AG04450 (cell line): ENCODE measurements around the gene IQCN. TPM values are rescaled to one million over a fixed set of nuclear protein-coding genes. Genes with fewer than 3 reads are reported as not detected.
A peak's percentile ranks its signal among the peaks of the same experiment; 100 is the strongest.

Source experiments
- CTCF ChIA-PET: fragments of 300-600, 350-600 bp; formaldehyde crosslinking; extraction: SDS; loops from one replicate; lab custom pipeline; 2022; ENCODE audit warnings: antibody characterized with exemption, inconsistent platforms; lab: Charles Lee
- POLR2A ChIA-PET: fragments of 350-600 bp; formaldehyde crosslinking; extraction: SDS; loops from one replicate; lab custom pipeline; 2021; ENCODE audit warnings: antibody characterized with exemption, inconsistent platforms; lab: Yijun Ruan, JAX
- DNase-seq: peaks from one replicate; pipeline ENCODE4 v3.0.0-alpha.2; 2011; ENCODE audit warnings: low read depth, low spot score
- H3K27ac ChIP-seq: one replicate; pipeline ENCODE4 v1.5.1; 2012; ENCODE audit warnings: low read depth, low read length, control low read depth
- H3K27me3 ChIP-seq: one replicate; pipeline ENCODE4 v1.6.0; 2012; ENCODE audit warnings: low read length; ENCODE audit not compliant: control insufficient read depth, insufficient read depth
- H3K4me3 ChIP-seq: 2 replicates; pipeline ENCODE4 v1.5.1; 2011; ENCODE audit warnings: mild to moderate bottlenecking, low read depth, low read length, control low read depth
- H3K9me3 ChIP-seq: 2 replicates; pipeline ENCODE4 v1.5.1; 2012; ENCODE audit warnings: low read length; ENCODE audit not compliant: control insufficient read depth, insufficient read depth
- polyA plus RNA-seq: library from polyadenylated mRNA; depleted of rRNA; stranded (reverse); fragments of >200 nt; gene quantifications from 2 replicates; pipeline ENCODE4 v1.2.3, GENCODE V29; 2011
- TF ChIP-seq, protein P1 (sequence below): IDR thresholded peaks from 2 replicates; pipeline ENCODE4 v1.5.1; 2011; ENCODE audit warnings: low read depth, low read length, control low read depth, inconsistent platforms

The IQCN gene
- polyA plus RNA-seq, 1 experiment: 0.45 TPM

GRCh38 chr19:18294467-18294864, 20.2 kb upstream of the IQCN start:
- no peaks in the 10 kb centered on the region for H3K9me3 ChIP-seq
- ChIA-PET CTCF (interaction anchor here (4.0 kb wide), 1 partner anchor 15 kb away, joined by 32 read pairs; no protein-coding TSS in a partner anchor), POLR2A (interaction anchor here (4.4 kb wide), 1 partner anchor 14 kb away, joined by 130 read pairs; the partner anchor contains the start of gene JUND)
- H3K27ac ChIP-seq: no peak overlapping the region
- H3K4me3 ChIP-seq: no peak overlapping the region
- DNase-seq: no peak
- no peaks in the 10 kb centered on the region for H3K27me3 ChIP-seq
- TF ChIP-seq, protein P1, sequence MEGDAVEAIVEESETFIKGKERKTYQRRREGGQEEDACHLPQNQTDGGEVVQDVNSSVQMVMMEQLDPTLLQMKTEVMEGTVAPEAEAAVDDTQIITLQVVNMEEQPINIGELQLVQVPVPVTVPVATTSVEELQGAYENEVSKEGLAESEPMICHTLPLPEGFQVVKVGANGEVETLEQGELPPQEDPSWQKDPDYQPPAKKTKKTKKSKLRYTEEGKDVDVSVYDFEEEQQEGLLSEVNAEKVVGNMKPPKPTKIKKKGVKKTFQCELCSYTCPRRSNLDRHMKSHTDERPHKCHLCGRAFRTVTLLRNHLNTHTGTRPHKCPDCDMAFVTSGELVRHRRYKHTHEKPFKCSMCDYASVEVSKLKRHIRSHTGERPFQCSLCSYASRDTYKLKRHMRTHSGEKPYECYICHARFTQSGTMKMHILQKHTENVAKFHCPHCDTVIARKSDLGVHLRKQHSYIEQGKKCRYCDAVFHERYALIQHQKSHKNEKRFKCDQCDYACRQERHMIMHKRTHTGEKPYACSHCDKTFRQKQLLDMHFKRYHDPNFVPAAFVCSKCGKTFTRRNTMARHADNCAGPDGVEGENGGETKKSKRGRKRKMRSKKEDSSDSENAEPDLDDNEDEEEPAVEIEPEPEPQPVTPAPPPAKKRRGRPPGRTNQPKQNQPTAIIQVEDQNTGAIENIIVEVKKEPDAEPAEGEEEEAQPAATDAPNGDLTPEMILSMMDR: no peak

- POLR2A ChIA-PET: interaction anchor here (1.6 to 4.4 kb wide), 5 partner anchors 8 to 92 kb away, joined by 3 to 130 read pairs (median 13); partner anchors contain the start of genes GDF15, JUND and LSM4
- no peaks in the 10 kb centered on the region for H3K9me3 ChIP-seq
- CTCF ChIA-PET: interaction anchor here (1.0 to 4.0 kb wide), 3 partner anchors 15 to 180 kb away, joined by 3 to 32 read pairs (median 5); no protein-coding TSS in a partner anchor
- H3K27ac ChIP-seq: peak overlapping the region; percentile 94
- DNase-seq: no peak
- H3K4me3 ChIP-seq: no peak overlapping the region
- TF ChIP-seq, protein P1: no peak
- H3K27me3 ChIP-seq: no peaks in the 10 kb centered on the region
Measured at GRCh38 chr19:18293642-18294466, 19.6 kb upstream of the IQCN start.

DNA sequence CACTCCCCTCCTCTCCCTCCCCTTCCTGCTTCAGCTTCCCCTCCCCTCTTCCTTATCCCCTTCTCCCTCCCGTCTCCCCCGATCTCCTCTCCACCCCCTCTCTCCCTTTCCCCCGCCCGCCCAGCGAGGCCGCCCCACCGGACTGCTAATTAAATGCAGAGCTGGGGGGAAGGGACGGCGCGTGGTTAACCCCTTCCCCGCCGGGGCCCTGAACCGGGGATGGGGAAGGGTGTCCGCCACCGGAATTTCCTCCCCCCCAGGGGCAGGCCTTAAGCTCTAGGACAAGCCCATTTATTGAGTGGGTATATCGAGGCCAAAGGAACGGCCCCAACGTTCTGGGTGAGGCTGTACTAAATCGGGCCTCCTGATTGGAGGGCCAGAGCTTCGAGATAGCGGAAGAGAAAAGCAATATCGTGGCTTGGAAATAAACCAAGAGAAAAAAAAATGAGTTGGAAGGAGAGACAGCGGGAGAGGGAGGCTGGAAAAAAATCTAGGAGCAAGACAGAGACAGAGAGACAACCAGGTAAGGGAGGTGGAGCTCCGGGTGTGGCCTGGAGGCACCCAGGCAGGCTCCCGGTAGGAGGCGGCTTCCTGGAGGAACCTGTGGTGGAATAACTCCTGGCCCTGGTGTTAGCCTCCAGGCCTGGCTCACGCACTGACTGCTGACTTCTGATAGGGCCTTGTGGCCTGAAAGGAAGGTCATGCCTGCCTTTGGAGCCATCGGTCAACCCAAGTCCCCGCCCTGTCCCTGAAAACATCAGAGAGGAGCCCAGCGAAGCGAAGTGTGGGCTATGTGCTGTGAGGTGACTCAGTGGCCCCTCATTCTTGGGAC, 18.8 kb upstream of the IQCN start:
- Histone ChIP-seq H3K4me3 (peak overlapping the region; percentile 69), H3K27me3 (no peaks in the 10 kb centered on the region), H3K27ac (peak overlapping the region; percentile 94), H3K9me3 (no peaks in the 10 kb centered on the region)
- ChIA-PET POLR2A (interaction anchor here (1.0 to 4.4 kb wide), 7 partner anchors 9 to 99 kb away, joined by 3 to 130 read pairs (median 6); partner anchors contain the start of genes GDF15, JUND, LSM4 and MPV17L2), CTCF (interaction anchor here (0.6 to 4.0 kb wide), 7 partner anchors 14 to 180 kb away, joined by 3 to 32 read pairs (median 4); partner anchors contain the start of gene LSM4)
- no peak for DNase-seq
- TF ChIP-seq, protein P1: no peak

DNA sequence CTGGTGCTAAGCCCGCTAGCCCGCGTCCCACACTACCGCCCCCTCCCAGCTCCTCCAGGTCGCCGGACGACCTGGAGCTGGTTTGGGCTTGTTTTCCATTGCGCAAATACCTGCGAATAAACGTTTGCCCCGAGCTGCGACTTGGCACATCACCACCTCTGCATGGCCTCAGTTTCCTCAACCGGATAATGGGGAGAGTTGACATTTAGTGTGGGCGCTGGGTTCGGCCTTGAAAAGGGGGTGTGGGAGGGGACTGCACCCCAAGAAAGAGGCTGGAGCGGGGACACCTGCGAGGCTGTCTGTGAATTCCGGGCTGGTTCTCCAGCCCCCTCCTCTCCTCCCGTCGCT, 18.2 kb upstream of the IQCN start:
- TF ChIP-seq, protein P1: no peak
- CTCF ChIA-PET: interaction anchor here (0.6 to 4.0 kb wide), 5 partner anchors 13 to 128 kb away, joined by 3 to 32 read pairs (median 5); no protein-coding TSS in a partner anchor

More for the DNA sequence above, 18.2 kb upstream of the IQCN start:
- Histone ChIP-seq H3K27me3 (no peaks in the 10 kb centered on the region), H3K9me3 (no peaks in the 10 kb centered on the region), H3K27ac (peak overlapping the region; percentile 94), H3K4me3 (peak overlapping the region; percentile 69)
- DNase-seq: no peak
- POLR2A ChIA-PET: interaction anchor here (0.8 to 4.4 kb wide), 9 partner anchors 10 to 99 kb away, joined by 3 to 130 read pairs (median 5); partner anchors contain the start of genes GDF15, JUND, LSM4 and MPV17L2
